Activated CD8-positive, alpha-beta memory T cell treated with anti-CD3 and anti-CD28 coated beads, Interleukin-2, amount 50 U/mL, for 24 hours (primary cell): ENCODE measurements around the gene DLG5.
A peak's percentile ranks its signal among the peaks of the same experiment; 100 is the strongest.

Source experiments
- DNase-seq: peaks from one replicate; pipeline ENCODE4 v3.0.0-alpha.2; 2020; ENCODE audit errors: extremely low read depth

The DLG5 gene

DNA sequence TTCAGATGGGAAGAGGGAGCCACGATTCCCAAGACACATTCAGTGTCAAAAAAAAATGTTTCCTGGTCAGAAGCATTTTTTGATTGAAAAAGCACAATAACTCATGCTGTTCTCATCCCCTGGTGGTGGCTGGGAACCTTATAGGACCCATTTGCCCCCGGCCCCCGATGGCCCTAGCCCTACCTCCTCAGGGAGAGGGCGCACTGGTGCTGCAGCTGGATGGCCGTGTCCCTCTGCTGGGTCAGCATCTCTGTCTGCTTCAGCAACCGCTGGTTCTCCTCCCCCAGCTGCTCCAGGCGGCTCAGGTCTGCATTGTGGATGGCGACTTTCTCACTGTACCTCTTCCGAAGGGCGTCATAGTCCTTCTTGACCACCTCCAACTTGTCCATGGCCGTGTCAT is 83.3 kb downstream of the DLG5 start:
- DNase-seq: no peak

DNA sequence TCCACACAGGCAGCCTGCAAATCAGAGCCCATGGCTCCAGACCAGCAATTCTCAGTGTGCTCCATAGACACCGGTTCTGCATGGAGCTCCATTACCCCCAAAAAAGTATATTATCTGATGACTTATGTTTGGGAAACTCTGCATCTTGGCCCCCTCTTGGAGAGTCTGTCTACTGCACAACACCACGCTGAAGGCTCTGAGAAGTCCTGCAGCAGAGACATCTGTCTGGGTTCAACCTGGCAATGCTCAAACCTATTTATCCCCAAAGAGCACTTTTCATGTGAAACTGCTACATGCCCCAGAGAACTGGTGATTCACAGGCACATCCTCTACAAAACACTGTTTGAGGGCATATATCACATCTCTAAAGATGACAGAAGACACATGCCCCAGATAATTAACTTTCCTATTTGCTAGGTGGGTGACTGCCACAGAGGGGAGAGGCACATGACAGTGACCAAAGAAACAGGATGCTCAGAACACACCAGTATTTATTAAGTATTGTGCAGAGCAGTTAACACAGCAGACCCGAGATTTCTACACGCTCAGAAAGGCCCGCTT is 83.8 kb downstream of the DLG5 start:
- DNase-seq: no peak

DNA sequence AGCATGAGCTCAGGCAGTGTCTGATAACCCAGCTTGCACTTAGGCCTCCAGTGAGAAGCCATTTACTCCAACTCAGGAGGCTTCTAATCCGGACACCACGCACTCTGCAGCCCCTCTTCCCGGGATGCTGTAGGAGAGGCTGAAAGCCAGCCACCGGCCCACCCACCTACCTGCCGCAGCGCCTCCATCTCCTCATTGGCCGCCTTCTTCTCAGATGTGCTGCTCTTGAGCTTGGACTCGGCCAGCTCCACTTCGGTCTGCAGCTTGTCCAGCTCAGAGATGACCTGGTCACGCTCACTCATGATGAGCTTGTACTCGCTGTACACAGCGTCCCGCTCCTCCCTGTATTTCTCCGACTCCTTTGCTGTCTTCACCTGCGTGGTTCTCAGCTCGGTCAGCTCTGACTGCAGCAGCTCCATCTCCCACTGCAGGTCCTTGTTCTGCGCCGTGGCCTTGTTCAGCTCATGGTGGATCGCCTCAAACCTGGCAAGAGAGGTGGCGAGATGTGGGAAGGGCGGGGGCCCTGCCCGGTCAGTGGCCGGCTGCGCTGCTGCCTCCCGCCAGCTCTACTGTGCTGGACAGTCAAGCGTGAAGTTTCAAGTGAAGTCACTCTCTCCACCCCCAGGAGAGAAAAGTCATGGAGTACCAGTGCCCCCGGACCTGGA is 84.7 kb downstream of the DLG5 start:
- no peak for DNase-seq

DNA sequence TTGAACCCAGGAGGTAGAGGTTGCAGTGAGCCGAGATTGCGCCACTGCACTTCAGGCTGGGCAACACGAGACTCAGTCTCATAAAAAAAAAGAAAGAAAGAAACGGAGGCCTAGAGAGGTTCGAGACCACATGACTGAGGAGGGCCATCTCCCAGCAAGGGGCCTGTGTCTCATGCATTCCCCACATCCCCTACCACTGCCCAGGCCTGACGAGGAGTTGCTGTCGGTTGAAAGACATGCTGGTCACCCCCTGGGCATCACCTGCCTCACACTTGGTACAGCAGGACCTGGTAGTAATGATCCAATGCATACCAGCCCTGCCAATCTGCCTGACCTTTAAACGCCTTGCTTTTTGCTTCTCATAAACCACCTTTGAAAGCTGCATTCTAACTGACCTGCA is 85.9 kb downstream of the DLG5 start:
- DNase-seq: no peak

DNA sequence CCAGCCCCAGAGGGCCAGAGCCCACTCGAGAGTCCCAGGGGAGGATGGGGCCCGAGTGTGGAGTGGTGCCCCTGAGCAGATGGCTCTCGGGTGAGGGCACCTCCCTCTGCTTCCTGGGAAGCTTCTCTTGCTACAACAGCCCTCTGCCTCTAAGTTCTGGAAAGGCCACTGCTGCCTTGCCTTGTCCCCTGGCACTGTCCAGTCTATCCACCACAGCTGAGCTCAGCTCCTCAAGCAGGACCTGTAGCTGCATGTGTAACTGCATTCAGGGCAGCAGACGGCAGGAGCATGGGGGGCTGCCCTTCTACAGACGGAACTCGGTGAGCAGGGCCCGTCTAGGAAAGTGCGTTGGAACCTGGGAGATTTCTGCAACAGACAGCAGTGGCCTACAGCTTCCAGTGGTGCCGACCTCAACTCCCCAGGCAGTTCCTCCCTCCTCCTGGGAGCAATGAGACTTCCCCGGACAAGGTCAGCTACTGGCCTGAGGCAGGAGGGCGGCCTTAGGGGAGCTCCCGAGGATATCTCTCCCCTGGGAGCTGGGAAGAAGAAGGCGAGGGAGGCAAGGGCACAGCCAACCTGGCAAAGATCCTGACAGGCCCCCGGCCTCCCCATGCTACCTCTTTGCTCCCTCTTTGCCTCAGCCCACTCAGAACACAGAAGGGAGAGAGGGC is 88.5 kb downstream of the DLG5 start:
- no peak for DNase-seq

DNA sequence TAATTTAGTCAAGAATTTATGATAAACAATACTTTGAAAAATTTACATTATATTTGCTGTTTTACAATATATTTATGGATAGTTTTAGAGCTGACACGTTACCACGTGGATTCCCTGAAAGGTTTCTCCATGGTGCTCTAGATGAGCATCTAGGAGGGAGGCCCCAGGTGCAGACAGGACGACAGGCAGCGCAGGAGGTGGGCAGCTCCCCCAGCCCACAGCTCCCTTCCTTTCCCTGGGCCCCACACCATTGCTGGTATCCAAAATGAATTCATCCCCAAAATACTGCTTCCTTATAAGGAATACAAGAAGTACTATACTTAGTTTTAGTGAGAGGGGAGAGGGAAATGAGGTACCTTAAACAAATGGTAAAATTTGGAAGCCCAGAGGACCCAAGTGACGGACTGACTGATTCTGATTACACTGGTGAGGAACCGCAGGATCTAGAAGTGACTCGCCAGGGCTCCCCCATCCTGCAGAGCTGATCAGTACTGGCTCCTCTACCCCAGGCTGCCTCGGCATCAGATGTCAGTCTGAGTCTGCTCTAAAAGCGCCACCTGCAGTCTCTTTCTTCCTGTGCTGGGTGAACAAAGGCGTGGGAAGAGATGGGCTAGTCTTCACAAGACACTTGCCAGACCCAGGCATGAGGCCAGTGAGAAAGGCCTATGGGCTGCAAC is 89.2 kb downstream of the DLG5 start:
- DNase-seq: peak; percentile 26

DNA sequence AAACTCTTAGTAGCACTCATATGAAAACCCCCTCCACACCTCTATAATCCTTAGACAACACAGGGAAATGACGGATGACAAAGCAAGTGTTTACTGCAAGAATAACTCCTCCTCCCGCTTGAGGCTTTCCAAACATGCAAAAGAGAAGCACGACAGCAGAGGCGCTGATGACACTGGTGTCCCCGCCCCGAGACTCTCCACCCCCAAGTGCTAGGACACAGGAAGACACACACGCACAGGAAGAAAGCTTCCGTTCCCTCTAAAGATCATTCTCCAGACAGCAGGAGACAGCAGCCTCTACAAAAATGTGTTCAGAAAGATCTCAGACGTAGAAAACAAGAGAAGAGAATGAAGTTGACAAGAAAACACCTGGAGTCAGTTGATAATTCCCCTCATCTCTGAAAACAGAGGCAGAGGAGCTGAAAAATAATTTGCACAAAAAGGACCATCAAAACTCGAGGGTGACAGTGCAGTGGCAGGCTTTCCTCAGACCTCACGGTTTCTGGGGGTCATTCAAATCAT is 90.2 kb downstream of the DLG5 start:
- DNase-seq: peak; percentile 32

DNA sequence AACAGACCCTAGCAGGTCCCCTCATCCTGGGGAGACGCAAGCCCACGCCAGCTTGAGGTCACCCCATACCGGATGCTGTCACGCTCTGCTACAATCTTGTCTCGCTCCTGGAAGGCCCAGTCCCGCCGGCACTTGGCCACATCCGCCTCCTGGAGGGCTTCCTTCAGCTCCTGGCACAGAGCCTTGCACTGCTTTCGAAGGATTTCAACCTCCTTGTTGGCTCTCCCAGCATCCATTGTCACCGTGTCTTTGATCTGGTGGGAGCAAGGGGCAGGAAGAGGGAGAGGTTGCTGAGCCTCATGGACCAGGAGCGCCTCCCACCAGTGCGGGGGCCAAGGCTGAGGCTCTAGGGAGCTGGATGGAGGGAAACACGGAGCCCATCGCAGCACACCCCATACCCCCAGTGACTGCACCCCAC is 90.9 kb downstream of the DLG5 start:
- no peak for DNase-seq

DNA sequence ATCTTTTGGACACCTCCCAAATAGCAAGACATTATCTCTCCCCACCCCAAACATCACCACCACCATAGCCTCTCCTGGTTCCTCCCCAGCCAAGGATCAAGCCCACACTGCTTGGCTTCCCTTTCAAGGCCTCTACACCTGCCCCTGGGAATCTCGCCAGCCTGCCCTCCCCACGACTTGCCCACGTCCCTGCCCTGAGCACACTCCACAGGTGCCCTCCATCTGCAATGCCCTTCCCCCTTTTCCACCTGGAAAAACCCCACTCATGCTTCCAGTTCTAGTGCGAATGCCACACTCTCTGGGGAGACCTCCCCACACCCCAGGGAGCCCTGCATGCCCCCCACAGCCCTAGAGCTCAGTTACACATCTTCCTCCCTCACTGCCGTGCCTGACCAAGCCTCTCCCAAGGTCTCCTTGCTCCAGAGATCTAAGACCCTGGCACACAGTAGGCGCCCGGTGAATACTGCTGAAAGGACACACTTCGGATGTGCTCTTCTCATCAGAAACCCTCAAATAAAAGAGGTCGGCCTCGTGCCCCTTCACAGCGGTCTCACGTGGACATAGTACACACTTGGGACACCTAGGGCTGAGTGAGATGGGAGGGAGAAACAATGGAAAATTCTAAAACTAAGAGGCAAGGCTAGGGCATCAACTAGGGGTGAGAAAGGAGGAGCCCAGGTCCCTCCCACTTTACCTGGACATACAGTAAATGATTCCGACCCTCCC is 91.4 kb downstream of the DLG5 start:
- DNase-seq: no peak

DNA sequence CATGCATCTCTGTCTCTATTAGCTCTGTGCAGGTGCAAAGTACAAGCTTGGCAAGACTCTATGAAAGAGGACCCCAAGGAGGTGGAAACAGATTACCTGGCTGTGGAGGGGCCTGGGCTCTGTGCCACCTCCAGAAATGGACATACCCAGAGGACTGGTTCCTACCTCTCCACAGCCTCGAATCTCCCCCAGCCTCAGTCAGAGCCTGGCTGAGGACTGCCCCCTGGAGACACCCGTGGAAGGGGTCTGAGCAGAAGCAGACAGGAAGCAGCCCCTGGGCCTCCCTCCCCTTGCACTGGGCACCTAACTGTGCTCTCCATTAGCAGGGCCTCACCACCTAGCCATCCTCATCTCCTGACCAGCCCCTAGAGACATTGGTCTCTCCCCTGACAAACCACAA is 92.0 kb downstream of the DLG5 start:
- no peak for DNase-seq

DNA sequence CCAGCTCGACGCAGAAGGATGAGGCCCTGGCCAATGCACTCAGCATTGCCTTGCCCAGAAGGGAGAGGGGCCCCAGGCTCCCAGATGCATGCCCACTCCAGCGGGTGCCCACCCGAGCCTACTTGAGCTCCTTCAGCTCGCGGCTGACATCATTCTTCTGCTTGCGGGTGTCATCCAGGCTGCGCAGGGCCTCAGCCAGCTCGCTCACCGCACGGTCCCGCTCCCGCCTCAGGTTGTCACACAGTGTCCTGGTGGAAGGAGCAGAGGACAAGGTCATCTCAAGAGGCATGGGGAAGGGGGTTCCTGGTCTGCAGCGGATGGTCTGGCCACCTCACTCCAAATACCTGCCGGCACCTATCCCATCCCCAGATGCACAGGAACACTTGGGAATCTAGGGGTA is 92.8 kb downstream of the DLG5 start:
- no peak for DNase-seq

DNA sequence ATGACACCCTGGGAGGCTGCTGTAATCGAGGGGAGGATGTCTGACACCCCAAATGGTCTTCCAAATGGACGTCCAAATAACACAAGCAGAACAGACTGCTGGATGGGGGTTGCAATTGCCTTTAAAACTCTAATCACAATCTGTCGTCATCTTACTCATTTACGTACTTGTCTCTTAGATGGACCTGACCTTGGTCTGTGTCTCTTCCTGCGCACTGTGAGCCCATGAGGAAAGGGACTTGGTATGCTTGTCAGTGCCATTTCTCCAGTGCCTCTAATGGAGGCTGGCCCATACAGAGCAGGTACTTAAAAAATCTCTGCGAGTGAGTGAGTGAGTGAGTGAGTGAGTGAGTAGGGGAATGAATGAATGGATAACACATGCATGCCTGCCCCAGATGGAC is 93.3 kb downstream of the DLG5 start:
- no peak for DNase-seq

DNA sequence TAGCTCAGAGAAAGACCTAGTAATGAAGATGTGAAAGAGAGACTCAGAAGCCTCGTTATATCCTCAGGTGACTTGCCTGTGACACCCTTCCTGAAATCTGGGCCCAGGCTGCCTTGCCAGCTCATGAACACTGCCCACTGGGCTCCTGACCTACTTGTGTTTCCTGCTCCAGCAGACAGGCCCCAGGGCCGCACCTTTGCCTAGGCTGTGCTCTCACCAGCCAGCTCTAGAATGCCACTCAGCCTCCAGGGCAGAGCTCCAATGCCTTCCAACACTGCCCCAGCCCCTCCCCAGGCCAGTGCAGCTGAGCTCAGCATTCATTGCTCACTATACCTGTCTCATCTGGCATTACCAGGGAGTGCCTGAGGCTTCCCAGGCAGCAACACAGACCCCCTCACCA is 94.3 kb downstream of the DLG5 start:
- DNase-seq: no peak

DNA sequence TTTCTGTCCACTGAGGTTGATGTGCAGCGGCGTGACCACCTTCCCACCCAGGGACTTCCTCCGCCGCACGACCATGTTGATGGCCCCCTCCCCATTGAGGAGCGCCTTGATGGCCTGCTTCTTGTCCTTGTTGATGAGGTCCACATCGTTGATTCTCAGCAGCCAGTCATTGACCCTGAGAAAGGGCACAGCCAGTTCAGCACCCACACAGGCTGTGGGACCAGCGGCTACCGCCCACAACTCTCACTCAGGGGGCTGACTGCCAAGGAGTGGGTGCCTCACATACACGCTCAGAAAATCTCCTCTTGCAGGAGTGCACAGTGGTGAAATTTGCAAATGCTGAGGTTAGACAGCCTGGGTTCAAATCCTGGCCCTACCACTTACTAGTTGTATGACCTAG is 97.2 kb downstream of the DLG5 start:
- no peak for DNase-seq

DNA sequence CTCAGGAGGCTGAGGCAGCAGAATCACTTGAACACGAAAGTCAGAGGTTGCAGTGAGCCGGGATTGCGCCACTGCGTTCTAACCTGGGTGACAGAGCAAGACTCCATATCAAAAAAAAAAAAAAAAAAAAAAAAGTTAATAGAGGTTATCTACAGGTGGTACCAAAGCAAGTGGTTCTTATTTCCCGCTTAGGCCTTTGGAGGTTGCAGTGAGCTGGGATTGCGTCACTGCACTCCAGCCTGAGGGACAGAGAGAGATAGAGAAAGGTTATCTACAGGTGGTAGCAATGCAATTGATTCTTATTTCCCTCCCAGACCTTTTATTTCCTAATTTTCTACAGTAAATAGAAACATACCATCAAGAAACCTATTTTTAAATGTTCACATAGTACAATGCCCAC is 98.2 kb downstream of the DLG5 start:
- no peak for DNase-seq

DNA sequence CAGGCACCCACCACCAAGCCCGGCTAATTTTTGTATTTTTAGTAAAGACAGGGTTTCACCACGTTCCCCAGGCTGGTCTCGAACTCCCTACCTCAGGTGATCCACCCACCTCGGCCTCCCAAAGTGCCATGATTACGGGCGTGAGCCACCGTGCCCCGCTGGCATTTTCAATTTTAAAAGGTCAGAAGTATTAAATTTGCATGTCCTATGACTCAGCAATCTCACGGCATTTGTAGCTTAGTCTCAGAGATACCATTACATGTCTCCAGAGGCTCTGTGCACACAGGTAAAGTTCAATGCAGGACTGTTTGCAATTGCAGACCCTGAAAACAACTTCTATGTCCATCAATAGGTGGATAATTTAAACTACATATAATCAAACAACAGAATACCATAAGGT is 99.2 kb downstream of the DLG5 start:
- DNase-seq: no peak

DNA sequence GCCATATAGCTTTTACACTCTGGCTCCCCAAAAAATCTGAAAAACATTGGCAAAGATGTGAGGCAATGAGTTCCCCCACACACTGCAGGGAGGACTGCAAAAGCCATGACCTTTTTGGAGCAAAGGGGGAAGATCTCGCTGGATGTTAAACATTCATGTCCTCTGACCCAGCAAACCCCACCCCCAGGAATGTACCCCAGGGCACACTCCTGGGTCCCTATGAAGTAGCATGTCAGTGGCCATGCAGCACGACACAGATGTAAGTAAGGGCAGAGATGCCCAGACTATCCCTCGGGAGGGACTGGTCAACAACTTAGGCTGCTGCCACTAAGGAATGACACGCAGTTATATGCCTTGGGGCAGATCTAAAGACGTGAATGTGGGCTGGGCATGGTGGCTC is 100.6 kb downstream of the DLG5 start:
- DNase-seq: no peak

DNA sequence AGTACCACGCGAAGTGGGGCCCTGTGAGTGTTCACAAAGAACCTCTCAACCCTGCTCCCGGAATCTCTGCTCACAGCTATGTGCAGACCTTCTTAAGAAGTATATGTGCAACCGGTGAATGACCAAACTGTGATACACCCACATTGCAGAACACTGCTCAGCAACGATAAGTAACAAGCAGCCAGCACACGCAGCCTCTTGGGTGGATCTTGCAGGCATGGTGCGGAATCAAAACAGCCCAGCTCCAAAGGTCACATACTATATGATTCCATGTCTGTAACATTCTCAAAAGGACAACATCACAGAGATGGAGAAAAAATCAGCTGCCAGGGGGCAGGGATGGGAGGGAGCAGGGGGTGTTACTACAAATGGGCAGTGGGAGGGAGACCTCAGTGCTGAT is 101.6 kb downstream of the DLG5 start:
- DNase-seq: no peak

DNA sequence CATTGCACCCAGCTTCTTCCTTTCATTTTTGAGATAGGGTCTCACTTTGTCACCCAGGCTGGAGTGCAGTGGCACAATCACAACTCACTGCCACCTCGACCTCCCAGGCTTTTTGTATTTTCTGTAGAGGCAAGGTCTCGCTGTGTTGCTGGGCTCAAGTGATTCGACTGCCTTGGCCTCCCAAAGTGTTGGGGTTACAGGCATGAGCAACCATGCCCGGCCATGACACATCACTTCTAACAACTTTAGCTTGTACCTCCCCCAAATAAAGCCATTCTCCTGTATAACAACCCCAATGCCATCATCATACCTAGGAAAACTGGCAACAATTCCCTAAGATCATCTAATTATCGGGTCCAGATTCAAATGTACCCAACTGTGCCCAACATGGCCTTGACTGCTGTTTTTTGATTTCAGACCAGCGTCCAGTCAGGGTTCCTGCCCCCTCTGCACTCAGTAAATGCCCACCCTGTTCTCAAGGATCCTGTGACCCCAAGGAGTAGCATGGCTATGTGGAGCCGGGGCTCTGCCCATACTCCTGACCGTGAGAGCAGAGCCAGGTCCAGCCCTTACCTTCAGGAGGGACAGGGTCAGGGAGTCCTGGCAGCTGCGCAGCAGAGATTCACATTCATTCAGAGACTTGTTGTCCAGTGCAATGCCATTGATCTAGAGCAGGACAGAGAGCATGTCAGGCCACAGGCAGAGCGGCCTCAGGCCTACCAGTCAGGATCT is 102.6 kb downstream of the DLG5 start:
- no peak for DNase-seq

DNA sequence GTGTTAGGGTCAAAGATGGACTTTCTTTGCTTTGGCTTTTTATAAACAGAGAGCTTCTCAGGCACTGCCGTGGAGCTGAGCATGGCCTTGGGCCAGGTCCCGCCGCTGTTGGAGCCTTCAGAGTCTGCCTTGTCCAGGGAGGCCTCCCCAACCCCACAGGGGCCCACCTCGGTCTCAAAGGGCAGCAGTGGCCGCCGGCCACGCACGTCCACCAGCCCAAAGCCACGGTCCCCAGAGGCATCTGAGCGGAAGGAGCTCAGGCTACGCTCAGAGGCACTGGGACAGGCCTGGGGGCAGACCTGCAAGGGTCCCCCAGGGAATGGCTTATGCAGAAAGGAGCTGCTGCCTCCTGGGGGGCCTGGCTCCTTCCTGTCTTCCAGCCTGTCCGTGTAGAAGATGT is 105.0 kb downstream of the DLG5 start:
- DNase-seq: no peak

DNA sequence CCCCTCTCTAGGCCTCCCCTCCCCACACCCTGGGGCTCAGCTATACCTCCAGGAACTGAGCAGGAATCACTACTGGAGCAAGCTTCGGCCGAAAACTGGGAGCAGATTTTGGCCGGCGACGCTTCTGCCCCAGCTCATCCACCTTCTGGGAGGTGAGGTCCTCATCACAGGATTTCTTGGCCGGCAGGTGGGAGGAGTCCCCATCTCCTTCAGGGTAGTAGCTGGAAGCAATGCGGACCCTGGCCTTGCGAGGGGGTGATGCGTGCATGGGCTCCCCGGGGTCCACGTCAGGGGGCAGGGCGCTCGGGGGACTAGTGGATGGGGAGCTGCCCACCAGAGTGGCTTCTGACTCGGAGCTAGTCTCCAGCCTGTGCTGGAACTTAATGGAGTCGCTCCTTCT is 105.5 kb downstream of the DLG5 start:
- DNase-seq: no peak
